H9 (cell line): ENCODE measurements around the gene NRCAM. TPM values are rescaled to one million over a fixed set of nuclear protein-coding genes. Genes with fewer than 3 reads are reported as not detected.

Source experiments
- DNase-seq: peaks from one replicate; pipeline ENCODE4 v3.0.0-alpha.2; 2017
- H2AFZ ChIP-seq: one replicate; pipeline ENCODE4 v1.6.1; 2013; ENCODE audit warnings: mild to moderate bottlenecking, low read length, control low read depth, moderate library complexity
- H2AK5ac ChIP-seq: 2 replicates; pipeline ENCODE4 v1.6.1; 2013; ENCODE audit warnings: low read length, control low read depth, mixed read lengths; ENCODE audit not compliant: insufficient read length
- H2BK120ac ChIP-seq: one replicate; pipeline ENCODE4 v1.6.1; 2013; ENCODE audit warnings: low read depth, mild to moderate bottlenecking, low read length, control low read depth, inconsistent platforms; ENCODE audit not compliant: poor library complexity, severe bottlenecking
- H2BK12ac ChIP-seq: 2 replicates; pipeline ENCODE4 v1.6.1; 2013; ENCODE audit warnings: low read length, control low read depth, mixed read lengths, low read depth; ENCODE audit not compliant: insufficient read length
- H2BK15ac ChIP-seq: 2 replicates; pipeline ENCODE4 v1.6.1; 2013; ENCODE audit warnings: low read depth, low read length, control low read depth
- H2BK20ac ChIP-seq: one replicate; pipeline ENCODE4 v1.6.1; 2013; ENCODE audit warnings: low read depth, mild to moderate bottlenecking, low read length, control low read depth, inconsistent platforms; ENCODE audit not compliant: poor library complexity, severe bottlenecking
- H2BK5ac ChIP-seq: 2 replicates; pipeline ENCODE4 v1.6.1; 2013; ENCODE audit warnings: low read length, control low read depth, mixed read lengths; ENCODE audit not compliant: insufficient read length
- H3K14ac ChIP-seq: 2 replicates; pipeline ENCODE4 v1.6.1; 2013; ENCODE audit warnings: low read length, control low read depth; ENCODE audit not compliant: insufficient read depth
- H3K18ac ChIP-seq: 2 replicates; pipeline ENCODE4 v1.6.1; 2013; ENCODE audit warnings: low read depth, mild to moderate bottlenecking, mixed read lengths, low read length, control low read depth; ENCODE audit not compliant: insufficient read length
- H3K23ac ChIP-seq: 2 replicates; pipeline ENCODE4 v1.6.1; 2013; ENCODE audit warnings: low read length, control low read depth, mixed read lengths, low read depth; ENCODE audit not compliant: insufficient read length
- H3K23me2 ChIP-seq: 2 replicates; pipeline ENCODE4 v1.6.1; 2013; ENCODE audit warnings: low read depth, mild to moderate bottlenecking, mixed read lengths, low read length, control low read depth; ENCODE audit not compliant: insufficient read length, poor library complexity, severe bottlenecking
- H3K27ac ChIP-seq: 2 replicates; pipeline ENCODE4 v1.5.1; 2013; ENCODE audit warnings: low read length, control low read depth, mixed read lengths, low read depth; ENCODE audit not compliant: insufficient read length
- H3K27me3 ChIP-seq: 2 replicates; pipeline ENCODE4 v1.6.1; 2013; ENCODE audit warnings: low read length, control low read depth, inconsistent platforms; ENCODE audit not compliant: insufficient read depth
- H3K4ac ChIP-seq: 2 replicates; pipeline ENCODE4 v1.6.1; 2013; ENCODE audit warnings: low read depth, mild to moderate bottlenecking, control low read depth, inconsistent platforms, low read length, moderate library complexity
- H3K4me1 ChIP-seq: 2 replicates; pipeline ENCODE4 v1.6.1; 2013; ENCODE audit warnings: low read length, control low read depth, inconsistent platforms; ENCODE audit not compliant: insufficient read depth
- H3K4me2 ChIP-seq: 2 replicates; pipeline ENCODE4 v1.6.1; 2013; ENCODE audit warnings: low read length, control low read depth, mixed read lengths; ENCODE audit not compliant: insufficient read length, insufficient read depth
- H3K56ac ChIP-seq: 2 replicates; pipeline ENCODE4 v1.6.1; 2013; ENCODE audit warnings: low read depth, mild to moderate bottlenecking, mixed read lengths, low read length, control low read depth; ENCODE audit not compliant: insufficient read length
- H3K79me1 ChIP-seq: 2 replicates; pipeline ENCODE4 v1.6.1; 2013; ENCODE audit warnings: low read depth, mild to moderate bottlenecking, moderate library complexity, low read length, control low read depth, inconsistent platforms; ENCODE audit not compliant: insufficient read depth, poor library complexity, severe bottlenecking
- H3K79me2 ChIP-seq: 2 replicates; pipeline ENCODE4 v1.6.1; 2013; ENCODE audit warnings: low read length, control low read depth, inconsistent platforms; ENCODE audit not compliant: insufficient read depth
- H3K9ac ChIP-seq: 2 replicates; pipeline ENCODE4 v1.6.1; 2013; ENCODE audit warnings: low read length, control low read depth, mixed read lengths; ENCODE audit not compliant: insufficient read length; ENCODE audit errors: extremely low read depth
- H3K9me3 ChIP-seq: one replicate; pipeline ENCODE4 v1.6.1; 2013; ENCODE audit warnings: low read depth, low read length, inconsistent platforms; ENCODE audit not compliant: control insufficient read depth
- H3T11ph ChIP-seq: one replicate; pipeline ENCODE4 v1.6.1; 2013; ENCODE audit warnings: mild to moderate bottlenecking, low read length, control low read depth, inconsistent platforms
- H4K20me1 ChIP-seq: one replicate; pipeline ENCODE4 v1.6.1; 2013; ENCODE audit not compliant: control insufficient read depth, insufficient read length, insufficient read depth
- H4K5ac ChIP-seq: 2 replicates; pipeline ENCODE4 v1.6.1; 2013; ENCODE audit warnings: low read depth, mild to moderate bottlenecking, mixed read lengths, low read length, control low read depth; ENCODE audit not compliant: insufficient read length
- H4K8ac ChIP-seq: replicated peaks from 2 replicates; pipeline ENCODE4 v1.6.1; 2013; ENCODE audit warnings: low read length, control low read depth, mixed read lengths, low read depth; ENCODE audit not compliant: insufficient read length
- H4K91ac ChIP-seq: 2 replicates; pipeline ENCODE4 v1.6.1; 2013; ENCODE audit warnings: low read depth, mild to moderate bottlenecking, moderate library complexity, mixed read lengths, low read length, control low read depth; ENCODE audit not compliant: insufficient read length
- H3K27ac Mint-ChIP-seq, 3 experiments: 2 replicates in 2 of 3; 3 replicates in 1 of 3; pipeline ENCODE4 v1.8.0; 2020 to 2021; ENCODE audit warnings: mixed read lengths in 3 of 3, mild to moderate bottlenecking in 1 of 3, moderate library complexity in 1 of 3
- H3K27me3 Mint-ChIP-seq: 2 replicates; pipeline ENCODE4 v1.8.0; 2021; ENCODE audit warnings: low read depth, mild to moderate bottlenecking, moderate library complexity, mixed read lengths
- H3K36me3 Mint-ChIP-seq, 3 experiments: 2 replicates in 2 of 3; 3 replicates in 1 of 3; pipeline ENCODE4 v1.8.0; 2020 to 2021; ENCODE audit warnings: low read depth in 3 of 3, mixed read lengths in 3 of 3; ENCODE audit not compliant: insufficient read depth in 1 of 3
- H3K4me1 Mint-ChIP-seq, 2 experiments: 2 replicates each; pipeline ENCODE4 v1.8.0; 2020; ENCODE audit warnings: mixed read lengths in 2 of 2
- H3K4me3 Mint-ChIP-seq, 2 experiments: 2 replicates in 1 of 2; 3 replicates in 1 of 2; pipeline ENCODE4 v1.8.0; 2020 to 2021; ENCODE audit warnings: mild to moderate bottlenecking in 2 of 2, mixed read lengths in 2 of 2, moderate library complexity in 1 of 2
- H3K9me3 Mint-ChIP-seq, 2 experiments: 2 replicates in 1 of 2; 3 replicates in 1 of 2; pipeline ENCODE4 v1.8.0; 2020; ENCODE audit warnings: mild to moderate bottlenecking in 2 of 2, mixed read lengths in 2 of 2, moderate library complexity in 1 of 2
- WGBS: extraction: QIAGEN DNeasy Blood & Tissue Kit; methylation state at CpG from one replicate; pipeline ENCODE4 v1.1.7; 2013; ENCODE audit warnings: missing lambda C conversion rate, low lambda C conversion rate, mixed read lengths; ENCODE audit not compliant: insufficient read length; ENCODE audit errors: extremely low coverage; 5-methylcytosine and 5-hydroxymethylcytosine counted together
- total RNA-seq: library from RNA; stranded (reverse); gene quantifications from 2 replicates; pipeline ENCODE4 v1.2.1, GENCODE V29; 2021
- TF ChIP-seq, protein P1 (sequence below): fragments of 200-600 bp; sonication (generic); conservative IDR thresholded peaks from 3 replicates; pipeline ENCODE4 v1.8.0; 2021; ENCODE audit warnings: antibody characterized with exemption, mild to moderate bottlenecking

NRCAM gene
- total RNA-seq, 1 experiment from 2014 or later, result 2.3 TPM

DNA sequence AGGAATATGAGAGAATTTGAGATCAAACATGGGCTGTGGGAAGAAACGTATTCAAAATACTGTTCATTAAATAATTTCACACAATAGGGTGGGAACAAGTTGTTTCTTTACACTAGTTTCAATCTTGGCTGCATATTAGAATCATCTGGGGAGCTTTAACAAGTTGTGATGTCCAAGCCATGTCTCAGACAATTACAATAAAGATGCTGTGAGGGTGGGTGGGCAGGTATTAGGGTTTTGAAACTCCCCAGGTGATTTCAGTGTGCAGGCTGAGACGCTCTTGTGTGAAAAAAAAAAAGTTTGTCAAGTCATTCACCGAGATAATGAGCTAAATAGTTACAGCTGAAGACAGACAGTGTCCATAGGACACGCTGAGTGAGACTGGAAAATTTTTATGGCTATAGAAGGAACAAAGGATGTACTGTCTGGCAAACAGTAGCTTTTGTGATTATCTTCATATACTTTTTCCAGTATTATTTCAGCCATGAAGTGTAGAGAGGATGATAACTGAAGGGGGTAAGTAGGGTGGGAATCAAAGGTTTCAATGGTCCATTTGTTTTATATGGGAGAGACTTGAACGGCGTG lies 313.5 kb downstream of the NRCAM start:
- Histone ChIP-seq H2BK15ac (no peak overlapping the region), H3K27ac (no peak overlapping the region), H2BK120ac (no peak overlapping the region), H2BK20ac (no peak overlapping the region), H3K56ac (no peak overlapping the region), H3K79me1 (no peaks in the 10 kb centered on the region), H3K18ac (no peak overlapping the region), H3K23me2 (peaks cover 3% of the 10 kb centered on the region), H2BK5ac (no peak overlapping the region), H3K4me2 (no peak overlapping the region), H3K14ac (no peak overlapping the region), H3K9me3 (no peaks in the 10 kb centered on the region), H3K9ac (no peak overlapping the region), H3K4ac (no peak overlapping the region), H3T11ph (no peak overlapping the region), H3K23ac (no peak overlapping the region), H3K27me3 (no peaks in the 10 kb centered on the region), H2AK5ac (no peak overlapping the region), H4K20me1 (no peaks in the 10 kb centered on the region), H4K5ac (no peak overlapping the region), H4K91ac (no peak overlapping the region), H2AFZ (no peak overlapping the region), H4K8ac (no peak overlapping the region), H3K79me2 (no peaks in the 10 kb centered on the region), H3K4me1 (no peaks in the 10 kb centered on the region), H2BK12ac (no peak overlapping the region)
- Mint-ChIP-seq H3K4me3 (no peak overlapping the region), H3K4me1 (peaks cover 5% of the 10 kb centered on the region in 2 experiments; a peak in 3 of 4 replicates), H3K9me3 (no peaks in the 10 kb centered on the region), H3K27me3 (0 out of 2 replicates have a peak, but pooled peaks cover 3% of the 10 kb centered on the region), H3K36me3 (no peaks in the 10 kb centered on the region), H3K27ac (no peak overlapping the region)
- DNase-seq, result no peak
- TF ChIP-seq, protein P1, sequence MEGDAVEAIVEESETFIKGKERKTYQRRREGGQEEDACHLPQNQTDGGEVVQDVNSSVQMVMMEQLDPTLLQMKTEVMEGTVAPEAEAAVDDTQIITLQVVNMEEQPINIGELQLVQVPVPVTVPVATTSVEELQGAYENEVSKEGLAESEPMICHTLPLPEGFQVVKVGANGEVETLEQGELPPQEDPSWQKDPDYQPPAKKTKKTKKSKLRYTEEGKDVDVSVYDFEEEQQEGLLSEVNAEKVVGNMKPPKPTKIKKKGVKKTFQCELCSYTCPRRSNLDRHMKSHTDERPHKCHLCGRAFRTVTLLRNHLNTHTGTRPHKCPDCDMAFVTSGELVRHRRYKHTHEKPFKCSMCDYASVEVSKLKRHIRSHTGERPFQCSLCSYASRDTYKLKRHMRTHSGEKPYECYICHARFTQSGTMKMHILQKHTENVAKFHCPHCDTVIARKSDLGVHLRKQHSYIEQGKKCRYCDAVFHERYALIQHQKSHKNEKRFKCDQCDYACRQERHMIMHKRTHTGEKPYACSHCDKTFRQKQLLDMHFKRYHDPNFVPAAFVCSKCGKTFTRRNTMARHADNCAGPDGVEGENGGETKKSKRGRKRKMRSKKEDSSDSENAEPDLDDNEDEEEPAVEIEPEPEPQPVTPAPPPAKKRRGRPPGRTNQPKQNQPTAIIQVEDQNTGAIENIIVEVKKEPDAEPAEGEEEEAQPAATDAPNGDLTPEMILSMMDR, result no peak
- WGBS, result no CpG with 5 or more reads among the region's 6 CpGs
